Cerebellar nuclear complex (tissue), 1 donor: ENCODE data around the gene HSPA1B.
"Not testable (repeated sequence)": the region's sequence is repeated elsewhere in the genome, so short reads cannot be mapped to it uniquely, and the experiment has no call there.

Source experiments
- DNase-seq, 2 experiments: peaks; one replicate each; lab custom pipeline; 2025; lab: John Stamatoyannopoulos, UW

HSPA1B gene

DNA sequence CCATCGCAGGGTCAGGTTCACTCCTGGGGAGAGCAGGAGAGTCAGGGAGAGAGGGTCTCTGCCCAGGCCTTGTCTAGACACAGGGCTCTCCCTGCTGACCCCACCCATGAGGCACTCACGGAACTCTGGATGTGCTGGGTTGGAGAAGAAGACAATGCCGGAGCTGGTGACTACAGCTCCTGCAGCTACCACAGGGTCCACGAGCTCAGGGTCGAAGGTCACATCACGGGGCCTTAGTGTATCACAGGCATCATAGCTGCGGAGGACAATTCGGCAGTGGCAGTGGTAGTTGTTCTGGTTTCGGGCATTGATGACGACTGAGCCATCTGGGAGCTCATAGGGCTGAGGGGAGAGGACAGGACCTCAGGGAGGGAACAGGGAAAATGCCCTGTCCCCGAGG, 32.4 kb downstream of the HSPA1B start:
- no peak for DNase-seq

DNA sequence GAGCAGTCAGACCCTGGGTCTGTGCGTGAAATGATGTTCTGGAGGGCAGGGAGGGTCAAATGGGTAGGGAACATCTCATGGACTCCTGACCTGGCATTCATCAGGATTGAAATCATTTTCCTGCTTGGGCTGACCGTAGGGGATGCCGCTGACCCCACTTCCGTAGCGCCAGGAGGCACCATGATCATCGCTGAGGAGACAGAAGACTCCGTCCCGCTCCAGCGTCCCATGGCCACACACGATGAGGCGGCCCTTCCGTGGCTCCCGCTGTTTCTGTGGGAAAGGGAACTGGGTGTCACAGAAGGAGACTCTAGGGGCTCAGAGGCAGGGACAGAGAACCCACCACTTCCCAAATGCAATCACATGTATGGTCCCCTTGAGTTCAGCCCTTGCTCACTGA, 32.8 kb downstream of the HSPA1B start:
- DNase-seq, result no peak

DNA sequence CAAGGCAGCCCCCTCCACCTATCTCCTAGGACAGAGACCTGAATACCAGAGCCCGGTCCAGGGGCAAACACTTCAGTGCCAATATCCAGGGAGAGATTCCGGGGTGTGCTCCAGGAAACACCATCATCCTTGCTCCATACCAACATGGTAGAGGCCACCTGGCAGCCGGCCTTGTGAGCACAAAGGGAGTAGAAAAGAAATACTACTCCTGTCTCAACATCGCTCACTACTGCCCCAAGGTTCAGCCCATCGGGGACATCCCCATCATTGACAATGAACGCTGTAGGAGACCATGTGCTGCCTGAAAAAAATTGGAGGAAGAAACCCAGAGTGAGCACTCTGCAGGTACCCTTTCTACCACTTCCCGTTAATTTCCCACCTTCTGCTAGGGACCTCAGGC, 33.6 kb downstream of the HSPA1B start:
- no peak for DNase-seq

DNA sequence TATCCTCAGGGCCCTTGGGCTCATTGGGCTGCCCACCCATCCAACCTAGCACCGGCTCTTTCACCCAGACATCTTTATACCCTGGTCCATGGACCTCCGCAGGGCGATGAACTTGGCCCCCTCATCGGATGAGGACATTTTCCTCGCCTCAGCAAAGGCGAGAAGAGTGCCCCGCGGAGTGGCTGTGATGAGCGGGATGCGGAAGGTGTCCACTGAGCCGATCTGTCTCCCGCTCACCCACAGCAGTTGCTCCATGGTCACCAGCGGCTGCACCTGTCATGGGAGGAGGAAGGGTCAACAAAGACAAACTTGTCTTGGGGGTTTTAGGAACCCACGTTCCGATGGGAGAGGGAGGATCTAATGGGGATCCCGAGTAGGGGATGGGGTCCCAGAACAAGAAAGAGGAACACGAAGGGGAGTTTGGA, 34.4 kb downstream of the HSPA1B start:
- DNase-seq, result no peak

DNA sequence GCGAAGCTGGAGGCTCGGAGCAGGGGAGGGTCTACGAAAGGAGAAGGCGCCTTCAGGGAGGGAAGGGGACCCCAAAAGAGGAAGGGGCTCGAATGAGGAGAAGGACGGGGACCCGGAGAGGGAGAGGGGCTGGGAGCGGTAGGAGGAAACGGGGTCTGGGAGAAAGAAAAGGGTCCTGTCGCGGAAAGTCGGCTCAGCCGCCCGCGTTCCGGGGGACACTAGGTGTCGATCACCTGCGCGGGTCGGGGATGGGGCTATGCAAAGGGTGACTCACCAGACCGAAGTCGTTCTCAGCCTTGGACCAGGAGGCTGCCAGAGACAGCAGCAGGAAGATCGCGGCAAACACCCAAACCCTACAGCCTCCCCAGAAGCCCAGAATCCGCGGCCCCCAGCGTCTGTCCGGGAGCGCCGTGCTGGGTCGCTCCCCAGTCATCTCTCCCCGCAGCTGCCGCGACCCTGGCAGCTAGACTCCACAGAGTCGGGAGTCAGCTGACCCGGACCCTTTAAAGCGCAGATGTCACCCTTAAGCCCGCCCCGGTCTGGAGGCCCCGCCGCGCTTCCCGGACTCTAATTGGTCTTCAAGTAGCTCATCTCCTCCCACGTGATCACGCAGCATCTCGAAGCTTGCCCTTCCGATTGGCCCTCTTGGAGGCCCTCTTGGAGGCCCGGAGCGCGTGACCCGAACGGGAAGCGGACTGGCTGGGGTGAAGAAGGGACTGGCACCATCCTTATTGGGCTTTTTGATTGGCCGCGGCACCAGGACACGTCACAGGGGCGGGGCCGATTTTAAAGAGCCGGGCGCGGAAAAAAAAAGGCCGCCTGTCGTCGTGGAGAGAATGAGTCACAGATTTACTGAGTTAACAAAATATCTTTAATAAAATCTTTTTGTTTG, 35.1 kb downstream of the HSPA1B start, which contains the start of gene NEU1:
NEU1 (minus strand) TSS at position 478 of the 892 bp plus-strand sequence; CDS start at position 433, 45 bp downstream.
- peak; percentile 100 for DNase-seq

DNA sequence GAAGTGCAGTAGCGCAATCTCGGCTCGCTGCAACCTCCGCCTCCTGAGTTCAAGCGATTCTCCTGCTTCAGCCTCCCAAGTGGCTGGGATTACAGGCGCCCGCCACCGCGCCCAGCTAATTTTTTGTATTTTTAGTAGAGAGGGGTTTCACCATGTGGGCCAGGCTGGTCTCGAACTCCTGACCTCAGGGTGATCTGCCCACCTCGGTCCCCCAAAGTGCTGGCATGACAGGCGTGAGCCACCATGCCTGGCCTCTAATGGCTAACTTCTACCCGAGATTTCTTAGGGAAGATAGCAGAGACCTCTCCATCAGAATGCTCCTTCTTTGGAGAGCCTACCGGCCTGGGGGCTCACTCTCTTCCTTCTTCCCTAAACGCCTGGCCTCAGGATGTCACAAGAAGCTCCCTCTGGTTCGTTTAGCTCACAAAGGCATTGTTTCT, 36.6 kb downstream of the HSPA1B start:
- not testable (repeated sequence) for DNase-seq

DNA sequence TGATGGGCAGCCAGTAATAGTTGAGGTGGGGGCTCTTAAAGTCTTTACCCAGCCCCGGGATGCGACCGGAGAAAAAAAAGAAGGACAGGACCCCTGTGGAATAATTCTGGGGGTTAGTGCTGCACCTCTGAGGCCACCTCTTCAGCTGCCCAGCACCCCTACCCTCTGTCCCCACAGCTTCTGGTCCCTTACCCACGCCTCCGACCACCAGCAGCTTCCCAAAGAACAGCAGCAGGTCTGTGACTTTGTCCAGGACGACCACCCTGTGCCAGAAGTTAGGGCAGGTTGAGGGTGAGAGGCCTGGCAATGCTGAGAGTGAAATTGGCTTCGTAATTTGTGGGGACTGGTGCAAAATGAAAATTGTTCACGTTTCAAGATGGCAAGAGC, 37.3 kb downstream of the HSPA1B start:
- DNase-seq, result no peak

DNA sequence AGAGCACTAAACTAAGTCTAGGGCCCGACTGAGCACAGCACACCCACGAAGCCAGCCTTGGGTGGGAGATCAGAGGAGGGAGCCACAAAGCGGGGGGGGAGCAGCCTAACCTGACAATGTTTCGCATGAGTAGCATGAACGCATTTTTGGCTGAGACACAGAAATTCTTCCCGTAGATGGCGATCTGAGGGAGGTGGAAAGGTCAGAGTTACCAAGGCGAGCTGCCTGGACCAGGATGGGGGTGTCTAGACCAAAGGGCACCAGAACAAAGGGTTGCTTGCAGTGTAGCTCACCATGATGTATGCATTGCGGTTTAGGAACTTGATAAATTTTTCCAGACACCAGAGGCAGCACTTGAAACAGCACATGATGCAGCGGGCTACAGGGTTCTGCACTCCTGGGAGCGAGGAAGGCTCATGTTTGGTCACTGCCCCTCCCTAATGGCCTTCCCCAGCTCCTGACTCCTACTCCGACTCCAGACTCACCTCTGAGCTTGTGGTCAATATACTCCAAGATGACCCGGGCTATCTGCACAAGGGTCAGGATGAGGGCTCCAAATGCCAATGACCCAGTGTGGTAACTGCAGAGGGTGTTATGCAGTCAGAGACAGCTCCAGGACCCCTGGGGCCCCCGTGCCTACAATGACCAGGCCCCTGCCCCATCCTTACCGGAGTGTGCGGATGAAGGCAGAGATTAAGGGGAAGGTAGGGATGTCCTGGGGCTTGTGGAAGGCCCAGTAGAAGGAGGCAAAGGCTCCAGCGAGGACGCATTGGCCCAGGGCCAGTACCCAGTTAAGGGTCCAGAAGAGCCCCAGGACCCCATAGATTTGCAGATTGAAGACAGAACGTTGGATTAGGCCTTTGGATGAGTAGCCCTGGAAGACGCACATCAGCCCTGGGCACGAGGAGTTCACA, 37.9 kb downstream of the HSPA1B start:
- DNase-seq, result no peak

DNA sequence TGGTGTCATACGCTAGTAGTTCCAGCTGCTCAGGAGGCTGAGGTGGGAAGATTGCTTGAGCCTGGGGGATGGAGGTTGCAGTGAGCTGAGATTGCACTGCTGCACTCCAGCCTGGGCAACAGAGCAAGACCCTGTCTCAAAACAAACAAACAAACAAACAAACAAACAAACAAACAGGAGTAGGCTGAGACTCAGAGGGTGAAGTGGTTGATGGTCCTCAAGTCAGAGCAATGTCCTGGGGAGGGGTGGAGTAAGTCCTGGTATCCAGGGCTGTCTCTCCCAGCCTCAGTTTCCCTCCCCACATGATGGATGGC, 41.1 kb downstream of the HSPA1B start:
- DNase-seq, result not testable (repeated sequence)

DNA sequence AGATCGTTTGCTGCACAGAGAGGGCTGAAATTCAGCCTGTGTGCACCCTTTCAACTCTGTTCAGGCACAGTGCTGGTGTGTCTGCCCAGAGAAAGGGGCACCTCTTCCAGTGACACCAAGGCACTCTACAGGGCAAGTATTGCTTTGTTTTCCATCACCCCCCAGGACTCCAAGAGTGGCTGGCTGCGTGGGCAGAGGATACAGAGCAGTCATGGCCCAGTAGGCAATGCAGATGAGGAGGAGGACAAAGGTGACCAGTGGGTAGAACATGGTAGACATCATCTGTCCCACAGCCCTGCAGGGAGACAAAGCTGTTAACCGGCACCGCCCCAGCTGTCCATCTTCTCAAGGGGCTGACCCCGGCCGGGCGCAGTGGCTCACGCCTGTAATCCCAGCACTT, 41.8 kb downstream of the HSPA1B start:
- no peak for DNase-seq

DNA sequence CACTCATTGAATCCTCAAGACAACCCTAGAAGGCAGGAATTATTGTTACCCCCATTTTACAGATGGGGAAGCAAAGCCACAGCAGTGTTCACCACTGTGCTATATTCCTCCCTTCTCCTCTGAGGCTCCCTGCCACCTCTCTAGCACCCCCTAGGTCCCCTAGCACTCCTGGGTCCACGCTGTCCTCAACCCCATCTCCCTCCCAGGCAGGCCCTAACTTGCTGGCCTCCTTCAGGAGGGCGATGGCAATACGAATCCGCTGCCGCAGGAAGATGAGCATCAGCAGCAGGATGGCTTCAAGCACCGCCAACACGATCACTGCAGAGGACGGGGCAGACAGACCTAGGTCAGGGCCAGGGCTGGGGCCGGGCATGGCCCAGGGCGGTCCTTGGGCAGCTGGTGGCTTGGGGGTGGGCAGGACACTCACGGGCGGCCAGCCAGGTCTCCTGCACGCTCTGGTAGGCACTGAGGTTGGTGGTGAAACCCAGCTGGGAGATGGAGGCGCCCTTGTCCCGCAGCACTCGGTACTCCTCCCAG, 42.9 kb downstream of the HSPA1B start:
- no peak for DNase-seq

DNA sequence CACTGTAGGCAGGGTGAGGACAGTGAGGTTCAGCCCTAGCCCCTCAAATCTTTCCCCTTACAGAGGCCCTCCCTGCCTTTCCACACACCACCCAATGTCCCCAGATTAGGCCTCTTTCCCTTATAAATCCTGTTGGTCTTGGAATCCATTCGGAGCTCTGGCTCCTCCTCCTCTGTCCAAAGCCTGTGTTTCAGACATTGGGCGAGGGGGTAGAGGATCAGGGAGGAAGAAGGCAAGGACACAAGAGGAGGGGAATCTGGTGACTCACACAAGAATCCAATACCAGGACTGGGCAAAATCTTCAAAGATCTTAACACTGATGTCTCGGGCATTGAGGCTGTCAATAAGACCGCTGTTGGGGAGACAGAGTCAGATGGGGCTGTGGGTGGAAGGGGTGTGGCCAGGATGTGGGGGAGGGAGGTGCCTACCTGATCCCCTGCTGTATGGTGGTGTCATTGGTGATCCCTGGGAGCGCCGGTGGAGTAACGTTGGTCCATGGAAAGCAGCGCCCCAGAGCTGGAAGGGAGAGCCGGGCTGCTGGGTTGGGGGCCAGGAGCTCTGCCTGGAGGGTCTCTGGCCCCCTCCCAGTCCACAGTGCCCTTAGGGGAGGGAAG, 43.6 kb downstream of the HSPA1B start:
- no peak for DNase-seq

DNA sequence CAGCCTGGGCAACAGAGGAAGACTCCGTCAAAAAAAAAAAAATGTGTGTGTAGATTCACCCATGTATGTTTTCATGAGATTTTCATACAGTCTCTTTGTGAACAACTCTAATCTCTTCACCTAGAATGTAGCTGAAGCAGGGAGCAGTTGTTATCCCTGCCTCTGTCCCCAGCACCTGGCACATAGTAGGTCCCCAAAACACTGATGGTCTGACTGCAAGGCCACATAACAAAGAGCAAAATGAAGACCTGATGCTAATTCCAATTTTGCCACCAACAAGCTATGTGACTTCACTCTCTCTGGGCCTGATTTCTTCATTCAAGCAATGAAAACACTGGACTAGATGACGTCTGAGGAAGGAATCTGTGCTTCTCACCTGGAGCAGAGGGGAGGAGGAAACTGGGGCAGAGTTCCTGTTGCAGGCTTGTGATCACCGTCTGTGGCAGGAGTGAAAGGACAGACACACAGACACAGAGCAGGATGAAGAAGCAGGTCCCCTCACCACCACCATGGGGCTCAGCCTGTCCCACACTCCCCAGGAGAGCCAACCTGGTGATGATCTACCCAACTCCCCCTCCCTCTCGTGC, 46.6 kb downstream of the HSPA1B start:
- no peak for DNase-seq

DNA sequence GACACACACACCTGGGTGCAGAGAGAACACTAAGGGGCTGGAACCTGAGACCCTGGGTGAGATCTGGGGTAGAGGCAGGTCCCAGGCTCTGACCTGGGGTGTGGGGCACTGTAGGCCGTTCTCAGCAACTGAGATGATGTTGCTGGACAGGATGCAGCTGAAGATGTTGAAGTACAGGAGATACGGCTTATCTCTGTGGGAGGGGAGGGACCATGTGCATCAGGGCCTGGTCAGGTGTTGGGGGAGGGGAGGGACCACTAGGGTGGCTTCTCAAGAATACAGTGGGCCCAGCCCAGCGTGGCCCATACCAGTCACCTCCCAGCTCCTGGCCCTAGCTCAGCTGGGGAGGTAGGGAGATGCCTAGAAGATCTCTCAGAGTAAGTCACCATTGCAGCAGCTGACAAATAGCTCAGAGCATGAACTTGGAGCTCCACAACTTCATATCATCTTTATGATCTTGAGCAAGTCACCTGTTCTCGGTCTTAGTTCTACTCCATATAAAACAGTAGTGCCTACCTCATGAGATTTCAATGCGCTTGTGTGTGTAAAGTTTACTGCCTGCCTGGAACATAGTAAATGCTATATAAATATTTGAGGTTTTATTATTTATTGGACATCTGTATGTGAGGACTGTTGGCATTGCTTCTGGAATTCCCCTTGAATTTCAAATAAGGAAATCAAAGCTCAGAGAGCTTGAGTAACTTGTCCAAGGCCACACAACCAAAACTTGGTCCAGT, 47.5 kb downstream of the HSPA1B start:
- no peak for DNase-seq

DNA sequence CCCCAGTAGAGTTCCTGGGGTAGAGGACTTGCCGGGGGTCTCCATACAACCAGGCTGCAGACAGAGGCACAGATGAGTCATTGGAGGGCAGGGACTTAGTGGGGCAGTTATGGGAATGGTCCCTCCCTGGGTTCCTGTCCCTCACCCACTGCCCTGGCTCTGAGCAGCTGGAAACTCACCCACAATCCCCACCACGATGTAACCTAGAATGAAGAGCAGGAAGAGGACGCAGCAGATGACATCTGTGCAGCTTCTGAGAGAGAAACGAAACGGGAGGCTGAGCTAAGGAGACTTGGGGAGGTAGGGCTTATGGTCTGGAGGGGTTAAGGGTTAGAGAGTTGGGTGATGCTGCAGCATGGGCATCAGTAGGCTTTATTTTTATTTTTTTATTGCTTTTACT, 48.3 kb downstream of the HSPA1B start:
- DNase-seq, result no peak

DNA sequence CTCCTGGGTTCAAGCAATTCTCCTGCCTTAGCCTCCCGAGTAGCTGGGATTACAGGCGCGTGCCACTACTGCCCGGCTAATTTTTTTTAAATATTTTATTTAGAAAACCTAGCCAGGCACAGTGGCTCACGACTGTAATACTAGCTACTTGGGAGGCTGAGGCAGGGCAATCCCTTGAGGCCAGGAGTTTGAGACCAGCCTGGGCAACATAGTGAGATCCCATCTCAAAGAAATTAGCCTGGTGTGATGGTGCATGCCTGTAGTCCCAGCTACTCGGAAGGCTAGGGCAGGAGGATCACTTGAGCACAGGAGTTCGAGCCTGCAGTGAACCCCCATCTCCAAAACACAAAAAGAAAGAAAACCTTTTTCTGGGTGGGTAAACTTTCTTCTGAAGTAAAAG, 48.8 kb downstream of the HSPA1B start:
- DNase-seq, result no peak

DNA sequence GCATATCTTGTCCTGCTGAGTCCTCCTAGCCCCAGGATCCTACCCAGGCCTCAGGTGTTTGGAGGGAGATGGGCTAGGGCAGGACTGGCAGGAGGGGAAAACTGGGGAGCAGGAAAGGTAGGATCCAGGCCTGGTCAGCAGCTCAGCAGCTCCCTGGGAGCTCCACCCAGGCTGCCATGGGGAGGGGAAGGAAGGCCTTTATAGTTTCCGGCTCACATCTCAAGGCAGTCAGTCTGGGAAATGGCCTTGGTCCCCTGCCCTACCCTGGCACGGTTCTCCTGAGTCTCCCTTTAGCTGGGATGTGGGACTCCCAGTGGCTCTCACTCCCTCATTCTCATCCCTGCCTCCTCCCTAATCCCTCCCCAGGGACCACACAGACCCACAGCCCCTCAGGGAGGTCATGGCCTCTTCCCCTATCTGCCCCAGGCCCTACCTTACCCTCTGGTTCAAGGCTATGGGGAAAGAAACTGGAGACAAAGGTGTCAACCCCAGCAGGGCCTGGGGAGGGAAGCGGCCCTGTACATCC, 49.6 kb downstream of the HSPA1B start:
- no peak for DNase-seq

DNA sequence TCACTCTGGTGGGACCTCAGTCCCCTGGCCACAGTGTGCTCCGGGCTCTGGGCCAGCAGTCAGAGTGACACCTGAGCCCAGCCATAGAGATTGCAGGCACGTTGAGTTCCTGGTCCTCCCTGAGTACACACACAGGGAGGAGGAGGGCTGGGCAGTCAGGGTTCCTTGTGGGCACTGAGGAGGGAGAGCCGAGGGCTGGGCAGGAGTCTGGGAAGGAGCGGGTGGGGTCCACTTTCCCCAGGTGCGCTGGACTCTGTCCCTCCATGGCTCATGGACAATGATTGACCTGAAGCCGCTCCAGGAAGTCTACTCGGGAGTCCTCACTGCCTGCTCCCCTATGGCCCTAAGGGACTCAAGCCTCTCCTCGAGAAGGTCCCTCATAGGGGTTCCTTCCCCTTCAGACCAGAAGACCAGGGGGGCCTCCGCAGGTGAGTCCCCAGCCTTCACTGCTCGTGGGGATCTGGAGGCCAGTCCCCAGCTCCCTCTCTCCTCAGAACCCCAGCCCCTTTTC, 50.2 kb downstream of the HSPA1B start:
- no peak for DNase-seq

DNA sequence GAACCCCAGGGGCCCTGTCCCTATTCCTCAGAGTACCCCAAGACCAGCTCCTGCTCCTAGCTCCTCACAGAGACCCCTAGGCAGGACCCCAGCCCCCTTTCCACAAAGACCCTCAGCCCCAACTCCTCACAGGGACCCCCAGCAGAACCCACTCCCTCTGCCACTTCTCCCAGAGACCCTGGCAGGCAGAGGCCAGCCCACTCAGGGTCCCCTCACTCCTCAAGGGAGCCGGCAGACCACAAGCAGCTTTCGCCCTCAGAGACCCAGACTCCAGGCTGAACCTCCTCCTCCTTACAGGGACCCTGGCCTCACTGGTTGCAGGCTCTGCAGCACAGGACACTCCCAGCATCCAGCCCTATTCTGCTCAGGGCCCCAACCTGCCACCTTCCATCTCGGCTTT, 50.7 kb downstream of the HSPA1B start:
- DNase-seq, result no peak

DNA sequence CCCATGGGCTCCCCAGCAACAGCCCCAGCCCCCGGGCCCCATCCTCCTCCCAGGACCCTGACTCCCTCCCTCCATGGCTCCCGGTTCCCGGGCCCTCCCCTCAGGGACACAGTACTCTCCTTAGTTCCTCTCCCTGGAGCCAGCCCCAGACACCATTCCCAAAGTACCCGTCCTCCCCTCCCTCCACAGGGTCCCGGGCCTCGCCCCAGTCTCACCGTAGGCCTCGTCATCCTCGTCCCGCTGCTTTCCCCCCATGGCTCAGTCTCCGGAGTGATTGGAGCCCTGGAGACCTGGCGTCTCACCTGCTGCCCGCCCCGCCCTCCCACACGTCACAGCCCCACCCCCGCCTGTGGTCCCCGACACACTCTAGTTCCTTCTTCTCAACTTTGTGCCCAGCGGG, 51.2 kb downstream of the HSPA1B start, which contains the start of gene SLC44A4:
SLC44A4 (minus strand) TSS at position 272 of the 400 bp plus-strand sequence; CDS start at position 255, 17 bp downstream.
- no peak for DNase-seq
